T-helper 2 cell treated with Interferon-gamma antibody and Interleukin-4, amounts not matched to agents 100 ng/mL and 5 ng/mL, for 36 hours (primary cell): Measurements from ENCODE around the gene PTPMT1. TPM values are rescaled to one million over a fixed set of nuclear protein-coding genes. Genes with fewer than 3 reads are reported as not detected.

Experiments
- intact Hi-C: fragments of 100-400 bp; cut with micrococcal nuclease; formaldehyde crosslinking; loops from one replicate; pipeline ENCODE4 v1.15.1; 2023
- total RNA-seq: library from RNA; stranded (reverse); gene quantifications from 2 replicates; pipeline ENCODE4 v1.2.3, GENCODE V29; 2022

PTPMT1 gene
- total RNA-seq, 1 donor from 2014 or later = 38.4 TPM

GRCh38 chr11:47605921-47606320 is 40.5 kb downstream of the PTPMT1 start:
- intact Hi-C loops = no loop called here

GRCh38 chr11:47606731-47607130 is 41.3 kb downstream of the PTPMT1 start:
- intact Hi-C loops = no loop called here

GRCh38 chr11:47607380-47607779 is 42.0 kb downstream of the PTPMT1 start:
- intact Hi-C loops = no loop called here

- intact Hi-C loops = no loop called here
These were observed 44.3 kb downstream of the PTPMT1 start for GRCh38 chr11:47609675-47610074.

GRCh38 chr11:47611348-47611794 is 46.0 kb downstream of the PTPMT1 start:
- intact Hi-C loops = no loop called here

GRCh38 chr11:47615249-47615648 is 49.9 kb downstream of the PTPMT1 start:
- intact Hi-C loops = no loop called here

- intact Hi-C loops = no loop called here
These were observed 51.5 kb downstream of the PTPMT1 start for GRCh38 chr11:47616726-47617416.

GRCh38 chr11:47617417-47617809 is 52.0 kb downstream of the PTPMT1 start:
- intact Hi-C loops = no loop called here

- intact Hi-C loops = no loop called here
These were observed 55.5 kb downstream of the PTPMT1 start for GRCh38 chr11:47620836-47621378.

Other genes starting within 250 kb of the PTPMT1 start
- not detected in 2 replicates for gene MYBPC3, start 212.9 kb upstream of the PTPMT1 start, total RNA-seq
- gene SPI1, start 187.1 kb upstream of the PTPMT1 start, total RNA-seq = not detected in 2 replicates
- 20.2 and 20.6 TPM in 2 replicates for gene SLC39A13, start 157.0 kb upstream of the PTPMT1 start, total RNA-seq
- gene PSMC3, start 139.2 kb upstream of the PTPMT1 start, total RNA-seq = 176 and 181 TPM in 2 replicates
- 0.93 and 1.1 TPM in 2 replicates for gene RAPSN, start 116.5 kb upstream of the PTPMT1 start, total RNA-seq
- gene CELF1, start 12.5 kb upstream of the PTPMT1 start, total RNA-seq = 115 and 123 TPM in 2 replicates
- 17.2 and 17.8 TPM in 2 replicates for gene KBTBD4, start 13.4 kb downstream of the PTPMT1 start, total RNA-seq
- gene NDUFS3, start 13.5 kb downstream of the PTPMT1 start, total RNA-seq = 111 and 127 TPM in 2 replicates
- gene FAM180B, start 21.1 kb downstream of the PTPMT1 start, total RNA-seq = 0.18 and 0.20 TPM in 2 replicates
- 0.30 and 0.52 TPM in 2 replicates for gene C1QTNF4, start 28.8 kb downstream of the PTPMT1 start, total RNA-seq
- 103 and 104 TPM in 2 replicates for gene MTCH2, start 77.0 kb downstream of the PTPMT1 start, total RNA-seq
- gene AGBL2, start 149.8 kb downstream of the PTPMT1 start, total RNA-seq = 5.1 and 5.2 TPM in 2 replicates
- 143 and 146 TPM in 2 replicates for gene FNBP4, start 201.7 kb downstream of the PTPMT1 start, total RNA-seq